Heart right ventricle (tissue), 16 donors: ENCODE results near the gene STAM. TPM values are rescaled to one million over a fixed set of nuclear protein-coding genes. Genes with fewer than 3 reads are reported as not detected.

Experiments used
- ATAC-seq, 8 donors: fragments of 200-7000 bp; cut with Tn5 transposase; one replicate each; pipeline ENCODE4 v1.9.1; 2020; ENCODE audit warnings: mild to moderate bottlenecking in 8 of 8, moderate library complexity in 8 of 8, moderate number of reproducible peaks in 1 of 8
- DNase-seq, 2 donors: peaks; one replicate each; pipeline ENCODE4 v3.0.0-alpha.2; 2020
- H3K27ac ChIP-seq, 10 donors: fragments of 200-600 bp; sonication (generic) in 2 of 10; one replicate each; pipeline versions ENCODE4 v1.5.0 to v1.8.0; 2020 to 2022; ENCODE audit warnings: mild to moderate bottlenecking in 3 of 10
- H3K27me3 ChIP-seq, 7 donors: fragments of 200-600 bp; one replicate each; pipeline ENCODE4 v1.8.0; 2021 to 2022; ENCODE audit warnings: mild to moderate bottlenecking in 2 of 7
- H3K36me3 ChIP-seq, 9 donors: fragments of 200-600 bp; sonication (generic) in 1 of 9; one replicate each; pipeline versions ENCODE4 v1.5.0 to v1.8.0; 2020 to 2022; ENCODE audit warnings: mild to moderate bottlenecking in 2 of 9
- H3K4me1 ChIP-seq, 9 donors: fragments of 200-600 bp; sonication (generic) in 1 of 9; one replicate each; pipeline versions ENCODE4 v1.5.0 to v1.8.0; 2020 to 2022; ENCODE audit warnings: mild to moderate bottlenecking in 4 of 9
- H3K4me3 ChIP-seq, 10 donors: fragments of 200-600 bp; sonication (generic) in 2 of 10; one replicate each; pipeline versions ENCODE4 v1.5.0 to v1.8.0; 2020 to 2022; ENCODE audit warnings: mild to moderate bottlenecking in 7 of 10, moderate library complexity in 2 of 10
- H3K9me3 ChIP-seq, 11 donors: fragments of 200-600 bp in 10 of 11; sonication (generic) in 2 of 11; one replicate each; pipeline versions ENCODE4 v1.5.0 to v1.8.0; 2013 to 2022; ENCODE audit warnings: mild to moderate bottlenecking in 2 of 11, control low read depth in 1 of 11, moderate library complexity in 1 of 11
- CTCF ChIP-seq, 9 donors: fragments of 200-600 bp; sonication (generic) in 2 of 9; IDR thresholded peaks; one replicate each; pipeline versions ENCODE4 v1.5.0 to v1.8.0; 2021 to 2022; ENCODE audit warnings: antibody characterized with exemption in 9 of 9, mild to moderate bottlenecking in 5 of 9, moderate library complexity in 1 of 9
- WGBS, 2 donors: extraction: QIAGEN DNeasy Blood & Tissue Kit; methylation state at CpG; one replicate each; pipeline ENCODE4 v1.1.7; 2013; ENCODE audit warnings: inconsistent platforms in 1 of 2; 5-methylcytosine and 5-hydroxymethylcytosine counted together
- intact Hi-C, 10 donors: fragments of 100-400 bp; cut with DNase I; formaldehyde crosslinking; loops; one replicate each; pipeline versions ENCODE4 v1.11.1 to v1.14.2; 2022
- polyA plus RNA-seq, 2 donors: library from polyadenylated mRNA; stranded (reverse); fragments of 200-250 nt; gene quantifications; one replicate each; pipeline ENCODE4 v1.2.3, GENCODE V29; 2013
- total RNA-seq, 10 donors: library from RNA; stranded (reverse); fragmentation: NEBNext Ultra II Directional in 3 of 10; extraction: Animal tissue kit (Norgen Biotek cat#: 25700) in 3 of 10; gene quantifications; one replicate each; pipeline versions ENCODE4 v1.2.1 to v1.2.4, GENCODE V29; 2021 to 2023
- donor health status: Arrhythmogenic right ventricular cardiomyopathy.
- donor health status: ischemic (EF 13 %, LVEDD 7.1; RV severe dilation, severe dysfunction).
- donor health status: healthy with polysubstance abuse.
- donor health status: DM: no; HTN: yes; CAD: no.
- donor health status: DM: no; HTN: no; CAD: no.
- donor health status: ischemic (EF 25% LVEDD 6.9; RV normal size, moderate dysfunction).
- donor health status: ischemic (EF 25% LVEDD 5.7; RV mildly dilated, moderate dysfunction).
- donor health status: healthy.
- donor health status: DM: yes; HTN: yes; CAD: no.
- donor health status: Ischemic cardiomyopathy.
- donor health status: ischemic (EF 35%, LVEDD 5.7; RV mildly dilated, moderate dysfunction).
- donor health status: nonischemic (EF 11% LVEDD 7.7; RV severe dilation, severe dysfunction).
- donor health status: DM: yes; HTN: yes; CAD: no.
- donor health status: PGD.
- donor health status: ischemic (EF 29% LVEDD 5.4; RV normal size, mild dysfunction).
- donor health status: nonischemic (EF 23%, LVEDD 6.1; RV moderate dilation, normal function).

The STAM gene
- total and polyA plus RNA-seq, 12 donors: 9.9 to 43.5 (median 29.3) TPM

GRCh38 chr10:17644485-17644943 is 563 bp downstream of the STAM start:
- DNase-seq: no peak
- peak overlapping the region; percentile 90 to 100 (median 96) for H3K27ac ChIP-seq
- intact Hi-C loops: loop anchor here in 1 of 10 donors (2.0 kb wide), 1 partner anchor 20 kb away; no protein-coding TSS in a partner anchor
- H3K36me3 ChIP-seq: no peaks in the 10 kb centered on the region
- ATAC-seq: peak in 6 of 8 donors; percentile 8 to 38 (median 27)
- H3K4me1 ChIP-seq: peaks cover 5 to 63% (median 48%) of the 10 kb centered on the region in 9 donors
- 0 to 1% methylated on average over 9 of the region's 9 CpGs for WGBS, 2 donors
- peaks cover 0 to 11% (median 6%) of the 10 kb centered on the region in 11 donors for H3K9me3 ChIP-seq
- no peak for TF ChIP-seq CTCF (IDR thresholded peaks at IDR 0.05)
- peak overlapping the region; percentile 47 to 97 (median 80) for H3K4me3 ChIP-seq
- H3K27me3 ChIP-seq: no peaks in the 10 kb centered on the region

GRCh38 chr10:17645621-17646345 is 1.8 kb downstream of the STAM start:
- H3K27me3 ChIP-seq: no peaks in the 10 kb centered on the region
- H3K4me1 ChIP-seq: peaks cover 5 to 72% (median 59%) of the 10 kb centered on the region in 9 donors
- H3K9me3 ChIP-seq: peaks cover 0 to 4% (median 0%) of the 10 kb centered on the region in 11 donors
- peak overlapping the region; percentile 2 to 97 (median 80) for H3K4me3 ChIP-seq
- no peak for ATAC-seq
- DNase-seq: no peak
- TF ChIP-seq CTCF (IDR thresholded peaks at IDR 0.05): no peak
- H3K27ac ChIP-seq: peak overlapping the region in 9 of 10 donors; percentile 5 to 98 (median 95)
- WGBS, 2 donors: 54 to 61% methylated on average over 6 of the region's 6 CpGs
- intact Hi-C loops: loop anchor here in 1 of 10 donors (2.0 kb wide), 1 partner anchor 19 kb away; no protein-coding TSS in a partner anchor
- H3K36me3 ChIP-seq: no peaks in the 10 kb centered on the region

GRCh38 chr10:17647326-17647725 is 3.4 kb downstream of the STAM start:
- DNase-seq (peak in 1 of 2 donors; percentile 29), ATAC-seq (no peak)
- Histone ChIP-seq H3K4me3 (peak overlapping the region in 6 of 10 donors; percentile 1 to 90 (median 21)), H3K27me3 (no peaks in the 10 kb centered on the region), H3K4me1 (peaks cover 5 to 84% (median 73%) of the 10 kb centered on the region in 9 donors), H3K27ac (peak overlapping the region in 7 of 10 donors; percentile 52 to 98 (median 95)), H3K36me3 (no peaks in the 10 kb centered on the region), H3K9me3 (no peaks in the 10 kb centered on the region)
- no peak for TF ChIP-seq CTCF (IDR thresholded peaks at IDR 0.05)
- intact Hi-C loops: no loop called here
- 37 to 44% methylated on average over 3 of the region's 3 CpGs for WGBS, 2 donors

- Histone ChIP-seq H3K27ac (peak overlapping the region in 6 of 10 donors; percentile 93 to 98 (median 96)), H3K27me3 (no peaks in the 10 kb centered on the region), H3K9me3 (peaks cover 0 to 8% (median 0%) of the 10 kb centered on the region in 11 donors), H3K4me1 (peaks cover 5 to 81% (median 67%) of the 10 kb centered on the region in 9 donors), H3K4me3 (no peak overlapping the region), H3K36me3 (peaks cover 0 to 5% (median 0%) of the 10 kb centered on the region in 9 donors)
- TF ChIP-seq CTCF (IDR thresholded peaks at IDR 0.05): no peak
- 79 to 80% methylated on average over 10 of the region's 10 CpGs for WGBS, 2 donors
- ATAC-seq (no peak), DNase-seq (no peak)
- intact Hi-C loops: no loop called here
Observed at GRCh38 chr10:17648243-17649035, 4.5 kb downstream of the STAM start.
